Measurements from ENCODE around the gene GNG12.

Gene GNG12

GRCh38 chr1:67814121-67814772, 19.0 kb downstream of the GNG12 start:
- DNase-seq (ENCODE audit: low read depth) = no peak

DNA sequence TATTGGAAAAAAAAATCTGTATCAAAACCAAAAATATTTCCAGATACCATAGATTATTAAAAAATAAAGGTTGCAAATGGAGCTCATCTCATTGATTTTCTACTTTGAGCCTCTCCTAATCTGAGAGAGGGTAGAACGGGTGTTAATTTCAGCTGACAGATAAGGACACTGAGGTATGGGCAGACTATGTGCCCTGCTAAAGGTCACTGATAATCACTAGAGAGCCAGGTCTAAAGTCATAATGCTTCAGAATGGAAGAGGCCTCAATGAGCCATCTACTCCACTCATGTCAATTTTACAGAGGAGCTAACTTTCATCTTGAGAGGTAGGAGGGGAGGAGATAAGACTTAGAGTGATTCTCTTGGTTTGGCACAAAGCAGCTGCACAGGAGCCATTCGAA, 21.0 kb downstream of the GNG12 start:
- no peak for DNase-seq (ENCODE audit: low read depth)

DNA sequence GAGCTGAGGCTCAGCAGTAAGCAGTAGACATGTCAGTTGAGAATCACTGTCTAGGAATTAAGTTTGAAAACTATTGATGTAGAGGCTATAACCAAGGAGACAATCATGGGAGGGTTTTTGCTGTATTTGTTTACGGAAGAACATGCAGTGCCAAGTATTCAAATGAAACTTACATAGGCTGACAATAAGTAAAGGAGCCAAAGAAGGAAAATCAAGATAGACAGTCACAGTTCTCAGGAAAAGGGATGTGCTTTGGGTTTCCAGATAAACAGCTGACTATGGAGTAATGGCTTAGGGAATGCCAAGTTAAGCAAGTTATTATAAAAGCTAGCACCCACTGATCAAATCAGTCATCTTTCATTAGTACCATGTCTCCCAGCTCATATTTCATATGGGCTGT, 21.5 kb downstream of the GNG12 start:
- no peak for DNase-seq (ENCODE audit: low read depth)

DNA sequence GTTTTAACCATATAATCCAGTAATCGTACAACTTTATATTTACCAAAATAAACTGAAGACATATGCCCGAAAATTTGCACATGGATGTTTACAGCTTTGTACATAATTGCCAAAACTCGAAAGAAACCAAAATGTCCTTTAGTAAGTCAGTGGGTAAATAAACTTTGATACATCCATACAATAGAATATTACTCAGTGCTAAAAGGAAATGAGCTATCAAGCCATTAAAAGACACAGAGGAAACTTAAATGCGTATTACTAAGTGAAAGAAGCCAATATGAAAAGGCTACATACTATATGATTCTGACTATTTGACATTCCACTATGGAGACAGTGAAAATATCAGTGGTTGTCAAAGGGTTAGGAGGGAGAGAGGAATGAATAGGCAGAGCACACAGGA, 23.4 kb downstream of the GNG12 start:
- no peak for DNase-seq (ENCODE audit: low read depth)

DNA sequence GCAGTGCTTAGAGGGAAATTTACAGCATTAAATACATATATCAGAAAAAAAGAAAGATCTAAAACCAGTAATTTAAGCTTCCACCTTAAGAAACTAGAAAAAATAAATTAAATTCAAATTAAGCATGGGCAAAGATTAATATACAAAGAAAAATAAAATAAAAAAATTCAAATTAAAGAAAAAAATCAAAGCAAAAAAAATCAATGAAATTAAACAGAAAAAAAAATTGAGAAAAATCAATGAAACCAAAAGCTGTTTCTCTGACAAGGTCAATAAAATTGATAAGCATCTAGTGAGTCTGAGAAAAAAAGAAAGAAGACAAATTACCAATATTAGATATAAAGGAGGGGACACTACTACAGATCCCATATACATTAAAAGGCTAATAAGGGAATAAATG, 26.0 kb downstream of the GNG12 start:
- DNase-seq (ENCODE audit: low read depth) = no peak

- no peak for DNase-seq (ENCODE audit: low read depth)
Measured at GRCh38 chr1:67804710-67805109, 28.6 kb downstream of the GNG12 start.

- no peak for DNase-seq (ENCODE audit: low read depth)
Measured at GRCh38 chr1:67803380-67804279, 29.6 kb downstream of the GNG12 start.

GRCh38 chr1:67802565-67802964, 30.7 kb downstream of the GNG12 start:
- no peak for DNase-seq (ENCODE audit: low read depth)

DNA sequence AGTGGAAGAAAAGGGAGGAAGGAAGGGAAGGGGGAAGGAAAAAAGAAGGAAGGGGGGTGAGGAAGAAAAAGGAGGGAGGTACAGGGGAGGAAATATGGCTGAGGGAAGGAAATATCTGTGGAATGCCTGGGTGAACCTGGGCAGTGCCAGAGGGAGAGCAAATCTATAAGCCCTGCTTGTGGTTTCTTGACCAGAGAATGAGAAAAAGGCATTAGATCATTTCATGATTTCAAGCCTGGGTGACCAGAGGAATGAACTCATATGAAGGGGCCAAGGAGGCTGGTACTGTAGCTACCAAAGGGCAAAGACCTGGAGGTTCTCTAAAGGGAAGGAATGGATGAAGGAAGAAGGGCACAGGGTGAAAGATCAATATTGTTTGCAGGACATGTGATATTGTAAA, 31.4 kb downstream of the GNG12 start:
- no peak for DNase-seq (ENCODE audit: low read depth)

- no peak for DNase-seq (ENCODE audit: low read depth)
Measured at GRCh38 chr1:67795179-67795912, 37.9 kb downstream of the GNG12 start.

DNA sequence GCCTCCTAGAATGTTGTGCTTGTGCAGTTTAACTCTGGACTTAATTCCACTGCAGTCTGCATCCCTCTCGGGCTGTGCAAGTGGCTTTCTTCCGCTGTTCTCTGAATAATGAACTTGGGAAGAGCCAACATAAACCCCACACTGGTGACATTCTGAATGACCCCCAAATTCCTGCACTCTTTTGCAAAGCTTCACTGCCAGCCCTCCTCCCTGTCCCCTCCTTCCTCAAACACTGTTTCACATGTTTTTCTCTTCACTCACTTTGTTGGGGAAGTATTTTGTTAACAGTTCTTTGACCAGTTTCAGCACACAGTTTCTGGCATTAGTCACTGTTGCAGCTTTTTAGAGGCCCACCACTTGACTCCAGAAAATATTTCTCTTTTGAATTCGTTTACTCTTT, 39.7 kb downstream of the GNG12 start:
- no peak for DNase-seq (ENCODE audit: low read depth)

DNA sequence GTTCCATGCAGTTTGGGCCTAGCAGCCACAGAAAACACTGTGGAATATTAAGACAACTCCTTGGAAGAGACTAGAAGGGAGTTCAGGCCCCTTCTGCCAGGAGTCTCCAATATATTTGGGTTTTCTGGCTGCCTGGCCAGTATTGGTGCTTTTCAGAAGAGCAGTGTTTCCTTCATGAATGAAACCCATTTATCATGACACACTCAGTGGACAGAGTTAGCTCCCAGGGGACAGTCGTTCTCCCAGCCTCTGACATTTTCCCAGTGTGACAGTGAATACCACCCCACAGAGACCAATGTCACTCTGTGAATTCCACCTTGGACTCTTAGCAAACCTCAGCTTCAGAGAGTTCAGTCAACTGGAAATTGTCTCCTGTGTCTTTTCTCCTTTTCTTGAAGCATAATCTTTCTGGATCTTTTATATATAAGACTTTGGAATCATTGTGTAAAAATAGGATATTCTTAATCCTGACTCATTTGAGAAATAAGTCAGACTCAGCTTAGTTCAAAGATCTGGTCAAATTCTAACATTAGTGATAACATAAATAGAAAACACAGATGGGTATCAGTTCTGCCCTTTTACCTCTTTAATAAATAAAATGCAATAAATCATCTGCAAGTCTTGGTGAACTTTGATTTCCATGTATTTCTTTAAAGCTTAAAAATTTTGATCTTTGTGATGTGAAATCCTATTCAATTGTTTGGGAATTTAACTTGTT, 40.4 kb downstream of the GNG12 start:
- DNase-seq (ENCODE audit: low read depth) = no peak

DNA sequence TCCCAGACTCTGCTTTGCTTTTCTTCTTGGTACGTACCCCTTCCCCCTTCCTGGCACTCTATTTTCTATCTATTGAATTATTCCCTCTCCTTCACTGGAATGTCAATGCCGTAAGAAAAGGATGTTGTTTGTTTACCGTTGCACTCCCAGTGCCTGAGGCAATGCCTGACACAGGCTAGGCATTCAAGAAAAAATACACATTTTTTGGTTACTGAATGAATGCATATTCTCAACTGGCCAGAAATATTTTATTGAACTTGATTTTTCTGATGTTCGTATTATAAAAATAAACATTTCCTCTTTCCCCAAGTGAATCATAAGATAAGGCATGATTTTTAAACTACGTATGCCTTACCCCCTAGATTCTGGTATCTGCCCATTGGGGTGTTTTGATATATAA, 41.2 kb downstream of the GNG12 start:
- DNase-seq (ENCODE audit: low read depth) = no peak

- no peak for DNase-seq (ENCODE audit: low read depth)
Measured at GRCh38 chr1:67791686-67792085, 41.6 kb downstream of the GNG12 start.

GRCh38 chr1:67791261-67791660, 42.0 kb downstream of the GNG12 start:
- no peak for DNase-seq (ENCODE audit: low read depth)

- DNase-seq (ENCODE audit: low read depth) = no peak
Measured at GRCh38 chr1:67790201-67790692, 43.0 kb downstream of the GNG12 start.

DNA sequence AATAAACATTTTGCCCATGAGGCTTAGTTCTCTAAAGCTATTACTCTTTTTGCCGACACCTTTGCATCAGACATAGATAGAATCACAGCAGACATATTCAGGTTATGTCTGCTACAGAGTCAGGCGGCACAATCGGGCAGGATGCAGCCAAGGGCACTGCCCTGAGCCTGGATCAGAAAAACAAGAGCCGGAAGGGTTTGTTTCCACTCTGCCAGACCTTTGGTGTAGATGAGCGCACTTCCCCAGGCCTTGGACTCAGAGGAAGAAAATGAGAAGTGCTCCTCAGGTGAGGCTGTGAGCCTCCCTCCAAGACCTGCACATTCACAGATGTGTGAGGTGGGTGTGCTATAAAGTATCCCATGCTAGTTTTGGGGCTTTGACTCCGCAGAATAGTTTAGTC, 43.7 kb downstream of the GNG12 start:
- DNase-seq (ENCODE audit: low read depth) = no peak

DNA sequence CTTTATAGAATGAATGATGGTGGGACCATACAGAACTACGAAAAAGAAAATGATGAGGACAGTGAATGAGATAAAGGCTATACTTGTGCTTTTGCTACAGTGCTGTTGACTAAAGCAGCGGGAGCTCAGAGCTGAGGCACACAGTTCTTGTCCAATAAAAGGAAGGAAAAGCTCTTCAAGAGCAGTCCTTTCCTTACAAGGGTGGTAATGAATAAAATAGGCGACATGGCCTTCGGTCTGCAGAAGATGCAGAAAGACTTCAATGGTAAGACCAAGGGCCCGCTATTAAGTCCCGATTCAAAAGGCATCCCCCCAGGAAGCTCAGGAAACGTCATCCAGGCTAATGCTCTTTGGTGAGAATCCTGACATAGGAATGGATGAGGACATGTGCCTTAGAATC, 44.4 kb downstream of the GNG12 start:
- DNase-seq (ENCODE audit: low read depth) = no peak

- no peak for DNase-seq (ENCODE audit: low read depth)
Measured at GRCh38 chr1:67788238-67788790, 45.0 kb downstream of the GNG12 start.

- DNase-seq (ENCODE audit: low read depth) = no peak
Measured at GRCh38 chr1:67787746-67788145, 45.5 kb downstream of the GNG12 start.

DNA sequence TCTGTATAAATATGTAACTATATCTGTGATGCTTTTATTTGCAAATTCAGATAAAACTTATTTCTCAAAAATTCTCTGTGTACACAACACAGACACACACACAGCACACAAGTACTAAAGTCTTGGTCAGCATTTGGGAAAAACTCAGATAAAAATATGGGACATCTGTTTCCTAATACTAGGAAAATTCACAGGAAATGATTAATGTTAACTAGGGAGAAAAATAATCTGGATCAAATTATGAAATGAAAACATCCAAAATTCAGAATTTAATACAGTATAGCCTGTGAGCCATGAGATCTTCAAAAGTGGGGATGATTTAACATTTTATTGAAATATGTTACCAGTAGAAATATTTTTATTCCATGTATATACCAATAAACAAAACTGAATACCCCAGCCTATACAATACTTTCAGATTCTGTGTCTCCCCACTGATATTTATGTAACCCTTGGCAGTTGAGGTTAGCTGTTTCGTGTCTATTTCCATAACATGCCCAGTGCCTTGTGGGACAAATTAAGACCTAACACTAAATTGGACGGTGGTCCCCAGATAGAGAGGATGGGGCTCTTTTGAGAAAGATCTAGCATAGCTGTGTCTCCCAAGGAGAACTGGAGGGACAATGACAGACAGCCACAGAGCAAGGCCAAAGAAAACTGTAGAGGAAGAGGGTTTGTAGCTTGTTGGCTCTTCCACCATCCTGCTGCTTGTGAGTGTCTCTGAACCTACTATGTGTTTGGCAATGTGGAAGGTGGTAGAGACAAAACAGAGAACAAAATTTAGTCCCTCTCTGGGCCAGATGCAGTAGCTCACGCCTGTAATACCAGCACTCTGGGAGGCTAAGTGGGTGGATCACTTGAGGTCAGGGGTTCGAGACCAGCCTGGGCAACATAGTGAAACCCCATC, 47.2 kb downstream of the GNG12 start:
- DNase-seq (ENCODE audit: low read depth) = no peak
